Esophagus mucosa (tissue), 1 donor: ENCODE results near the gene VAMP8. TPM values are rescaled to one million over a fixed set of nuclear protein-coding genes. Genes with fewer than 3 reads are reported as not detected.

Source experiments
- ATAC-seq: fragments of 200-7000 bp; cut with Tn5 transposase; one replicate; pipeline ENCODE4 v1.9.1; 2020
- total RNA-seq: library from RNA; stranded (reverse); gene quantifications from one replicate; pipeline ENCODE4 v1.2.4, GENCODE V29; 2023
- donor health status: DM: yes; HTN: yes; CAD: no.

The VAMP8 gene
- total RNA-seq, 1 donor from 2014 or later = 264 TPM

GRCh38 chr2:85631316-85631715 is 53.9 kb downstream of the VAMP8 start:
- no peak for ATAC-seq

Other genes starting within 250 kb of the VAMP8 start
- gene TGOLN2, start 249.6 kb upstream of the VAMP8 start, total RNA-seq = 31.0 TPM
- gene RETSAT, start 223.1 kb upstream of the VAMP8 start, total RNA-seq = 77.9 TPM
- 8.1 TPM for gene ELMOD3, start 222.8 kb upstream of the VAMP8 start, total RNA-seq
- 295 TPM for gene CAPG, start 167.2 kb upstream of the VAMP8 start, total RNA-seq
- gene SH2D6, start 158.9 kb upstream of the VAMP8 start, total RNA-seq = 0.12 TPM
- gene MAT2A, start 38.4 kb upstream of the VAMP8 start, total RNA-seq = 235 TPM
- 26.5 TPM for gene GGCX, start 16.1 kb upstream of the VAMP8 start, total RNA-seq
- gene VAMP5, start 6.8 kb downstream of the VAMP8 start, total RNA-seq = 24.2 TPM
- gene RNF181, start 18.2 kb downstream of the VAMP8 start, total RNA-seq = 95.2 TPM
- gene TMEM150A, start 25.1 kb downstream of the VAMP8 start, total RNA-seq = 7.9 TPM
- gene C2orf68, start 34.5 kb downstream of the VAMP8 start, total RNA-seq = 23.7 TPM
- gene USP39, start 38.6 kb downstream of the VAMP8 start, total RNA-seq = 28.2 TPM
- 0.84 TPM for gene SFTPB, start 90.6 kb downstream of the VAMP8 start, total RNA-seq
- 0.44 TPM for gene GNLY, start 116.8 kb downstream of the VAMP8 start, total RNA-seq
- gene ATOH8, start 176.4 kb downstream of the VAMP8 start, total RNA-seq = 1.2 TPM